Measurements from ENCODE around the gene FBXL13.
"Not testable (repeated sequence)": the region's sequence is repeated elsewhere in the genome, so short reads cannot be mapped to it uniquely, and the experiment has no call there.

FBXL13 gene

GRCh38 chr7:103037476-103037822, 37.1 kb downstream of the FBXL13 start:
- Histone ChIP-seq H3K9ac (ENCODE audit: low read depth in 1 of 2, low read length in 2 of 2) (no peak overlapping the region), H3K27me3 (ENCODE audit: control insufficient read depth in 1 of 2, insufficient read depth in 2 of 2, low read length in 2 of 2) (no peaks in the 10 kb centered on the region), H3K4me3 (ENCODE audit: low read depth in 1 of 2, low read length in 2 of 2) (no peak overlapping the region), H3K9me3 (ENCODE audit: control insufficient read depth in 1 of 2, low read length in 2 of 2) (no peaks in the 10 kb centered on the region), H3K4me1 (ENCODE audit: control insufficient read depth in 1 of 2, insufficient read depth in 2 of 2, low read length in 2 of 2) (no peaks in the 10 kb centered on the region), H3K27ac (ENCODE audit: low read depth, low read length) (no peak overlapping the region), H3K36me3 (ENCODE audit: control insufficient read depth in 1 of 2, insufficient read depth in 2 of 2, low read length in 2 of 2) (no peaks in the 10 kb centered on the region)

- H3K4me3 ChIP-seq (ENCODE audit: low read depth in 1 of 2, low read length in 2 of 2); H3K9ac ChIP-seq (ENCODE audit: low read depth in 1 of 2, low read length in 2 of 2); H3K4me1 ChIP-seq (ENCODE audit: control insufficient read depth in 1 of 2, insufficient read depth in 2 of 2, low read length in 2 of 2); H3K27me3 ChIP-seq (ENCODE audit: control insufficient read depth in 1 of 2, insufficient read depth in 2 of 2, low read length in 2 of 2); H3K36me3 ChIP-seq (ENCODE audit: control insufficient read depth in 1 of 2, insufficient read depth in 2 of 2, low read length in 2 of 2); H3K9me3 ChIP-seq (ENCODE audit: control insufficient read depth in 1 of 2, low read length in 2 of 2); H3K27ac ChIP-seq (ENCODE audit: low read depth, low read length): not testable (repeated sequence)
Measured at GRCh38 chr7:103034318-103034717, 40.3 kb downstream of the FBXL13 start.

- Histone ChIP-seq H3K27me3 (ENCODE audit: control insufficient read depth in 1 of 2, insufficient read depth in 2 of 2, low read length in 2 of 2) (no peaks in the 10 kb centered on the region), H3K27ac (ENCODE audit: low read depth, low read length) (no peak overlapping the region), H3K4me1 (ENCODE audit: control insufficient read depth in 1 of 2, insufficient read depth in 2 of 2, low read length in 2 of 2) (no peaks in the 10 kb centered on the region), H3K9ac (ENCODE audit: low read depth in 1 of 2, low read length in 2 of 2) (no peak overlapping the region), H3K4me3 (ENCODE audit: low read depth in 1 of 2, low read length in 2 of 2) (no peak overlapping the region), H3K36me3 (ENCODE audit: control insufficient read depth in 1 of 2, insufficient read depth in 2 of 2, low read length in 2 of 2) (no peaks in the 10 kb centered on the region), H3K9me3 (ENCODE audit: control insufficient read depth in 1 of 2, low read length in 2 of 2) (no peaks in the 10 kb centered on the region)
Measured at GRCh38 chr7:103031781-103032180, 42.8 kb downstream of the FBXL13 start.

- no peak overlapping the region for H3K9ac ChIP-seq (ENCODE audit: low read depth in 1 of 2, low read length in 2 of 2)
- no peaks in the 10 kb centered on the region for H3K9me3 ChIP-seq (ENCODE audit: control insufficient read depth in 1 of 2, low read length in 2 of 2)
- H3K36me3 ChIP-seq (ENCODE audit: control insufficient read depth in 1 of 2, insufficient read depth in 2 of 2, low read length in 2 of 2): no peaks in the 10 kb centered on the region
- no peak overlapping the region for H3K27ac ChIP-seq (ENCODE audit: low read depth, low read length)
- H3K27me3 ChIP-seq (ENCODE audit: control insufficient read depth in 1 of 2, insufficient read depth in 2 of 2, low read length in 2 of 2): no peaks in the 10 kb centered on the region
- H3K4me1 ChIP-seq (ENCODE audit: control insufficient read depth in 1 of 2, insufficient read depth in 2 of 2, low read length in 2 of 2): no peaks in the 10 kb centered on the region
- no peak overlapping the region for H3K4me3 ChIP-seq (ENCODE audit: low read depth in 1 of 2, low read length in 2 of 2)
Measured at GRCh38 chr7:103031024-103031423, 43.6 kb downstream of the FBXL13 start.

- Histone ChIP-seq H3K27me3 (ENCODE audit: control insufficient read depth in 1 of 2, insufficient read depth in 2 of 2, low read length in 2 of 2) (no peaks in the 10 kb centered on the region), H3K4me1 (ENCODE audit: control insufficient read depth in 1 of 2, insufficient read depth in 2 of 2, low read length in 2 of 2) (no peaks in the 10 kb centered on the region), H3K9ac (ENCODE audit: low read depth in 1 of 2, low read length in 2 of 2) (no peak overlapping the region), H3K9me3 (ENCODE audit: control insufficient read depth in 1 of 2, low read length in 2 of 2) (no peaks in the 10 kb centered on the region), H3K4me3 (ENCODE audit: low read depth in 1 of 2, low read length in 2 of 2) (no peak overlapping the region), H3K36me3 (ENCODE audit: control insufficient read depth in 1 of 2, insufficient read depth in 2 of 2, low read length in 2 of 2) (no peaks in the 10 kb centered on the region), H3K27ac (ENCODE audit: low read depth, low read length) (no peak overlapping the region)
Measured at GRCh38 chr7:103025341-103025740, 49.3 kb downstream of the FBXL13 start.

GRCh38 chr7:103023578-103023977, 51.0 kb downstream of the FBXL13 start:
- not testable (repeated sequence) for H3K4me3 ChIP-seq (ENCODE audit: low read depth in 1 of 2, low read length in 2 of 2); H3K27ac ChIP-seq (ENCODE audit: low read depth, low read length); H3K9ac ChIP-seq (ENCODE audit: low read depth in 1 of 2, low read length in 2 of 2); H3K9me3 ChIP-seq (ENCODE audit: control insufficient read depth in 1 of 2, low read length in 2 of 2); H3K27me3 ChIP-seq (ENCODE audit: control insufficient read depth in 1 of 2, insufficient read depth in 2 of 2, low read length in 2 of 2); H3K4me1 ChIP-seq (ENCODE audit: control insufficient read depth in 1 of 2, insufficient read depth in 2 of 2, low read length in 2 of 2); H3K36me3 ChIP-seq (ENCODE audit: control insufficient read depth in 1 of 2, insufficient read depth in 2 of 2, low read length in 2 of 2)

- not testable (repeated sequence) for H3K27ac ChIP-seq (ENCODE audit: low read depth, low read length); H3K27me3 ChIP-seq (ENCODE audit: control insufficient read depth in 1 of 2, insufficient read depth in 2 of 2, low read length in 2 of 2); H3K4me3 ChIP-seq (ENCODE audit: low read depth in 1 of 2, low read length in 2 of 2); H3K4me1 ChIP-seq (ENCODE audit: control insufficient read depth in 1 of 2, insufficient read depth in 2 of 2, low read length in 2 of 2); H3K36me3 ChIP-seq (ENCODE audit: control insufficient read depth in 1 of 2, insufficient read depth in 2 of 2, low read length in 2 of 2); H3K9ac ChIP-seq (ENCODE audit: low read depth in 1 of 2, low read length in 2 of 2); H3K9me3 ChIP-seq (ENCODE audit: control insufficient read depth in 1 of 2, low read length in 2 of 2)
Measured at GRCh38 chr7:103021490-103021889, 53.1 kb downstream of the FBXL13 start.

GRCh38 chr7:103020876-103021275, 53.7 kb downstream of the FBXL13 start:
- not testable (repeated sequence) for H3K27me3 ChIP-seq (ENCODE audit: control insufficient read depth in 1 of 2, insufficient read depth in 2 of 2, low read length in 2 of 2); H3K9ac ChIP-seq (ENCODE audit: low read depth in 1 of 2, low read length in 2 of 2); H3K9me3 ChIP-seq (ENCODE audit: control insufficient read depth in 1 of 2, low read length in 2 of 2); H3K4me3 ChIP-seq (ENCODE audit: low read depth in 1 of 2, low read length in 2 of 2); H3K4me1 ChIP-seq (ENCODE audit: control insufficient read depth in 1 of 2, insufficient read depth in 2 of 2, low read length in 2 of 2); H3K27ac ChIP-seq (ENCODE audit: low read depth, low read length); H3K36me3 ChIP-seq (ENCODE audit: control insufficient read depth in 1 of 2, insufficient read depth in 2 of 2, low read length in 2 of 2)

GRCh38 chr7:103018295-103018694, 56.3 kb downstream of the FBXL13 start:
- not testable (repeated sequence) for H3K9me3 ChIP-seq (ENCODE audit: control insufficient read depth in 1 of 2, low read length in 2 of 2); H3K27me3 ChIP-seq (ENCODE audit: control insufficient read depth in 1 of 2, insufficient read depth in 2 of 2, low read length in 2 of 2); H3K9ac ChIP-seq (ENCODE audit: low read depth in 1 of 2, low read length in 2 of 2); H3K36me3 ChIP-seq (ENCODE audit: control insufficient read depth in 1 of 2, insufficient read depth in 2 of 2, low read length in 2 of 2); H3K4me1 ChIP-seq (ENCODE audit: control insufficient read depth in 1 of 2, insufficient read depth in 2 of 2, low read length in 2 of 2); H3K27ac ChIP-seq (ENCODE audit: low read depth, low read length); H3K4me3 ChIP-seq (ENCODE audit: low read depth in 1 of 2, low read length in 2 of 2)

- Histone ChIP-seq H3K27ac (ENCODE audit: low read depth, low read length) (no peak overlapping the region), H3K36me3 (ENCODE audit: control insufficient read depth in 1 of 2, insufficient read depth in 2 of 2, low read length in 2 of 2) (no peaks in the 10 kb centered on the region), H3K9ac (ENCODE audit: low read depth in 1 of 2, low read length in 2 of 2) (no peak overlapping the region), H3K9me3 (ENCODE audit: control insufficient read depth in 1 of 2, low read length in 2 of 2) (no peaks in the 10 kb centered on the region), H3K27me3 (ENCODE audit: control insufficient read depth in 1 of 2, insufficient read depth in 2 of 2, low read length in 2 of 2) (no peaks in the 10 kb centered on the region), H3K4me1 (ENCODE audit: control insufficient read depth in 1 of 2, insufficient read depth in 2 of 2, low read length in 2 of 2) (no peaks in the 10 kb centered on the region), H3K4me3 (ENCODE audit: low read depth in 1 of 2, low read length in 2 of 2) (no peak overlapping the region)
Measured at GRCh38 chr7:103011650-103012049, 62.9 kb downstream of the FBXL13 start.

GRCh38 chr7:103010211-103010610, 64.4 kb downstream of the FBXL13 start:
- no peak overlapping the region for H3K4me3 ChIP-seq (ENCODE audit: low read depth in 1 of 2, low read length in 2 of 2)
- no peak overlapping the region for H3K27ac ChIP-seq (ENCODE audit: low read depth, low read length)
- H3K4me1 ChIP-seq (ENCODE audit: control insufficient read depth in 1 of 2, insufficient read depth in 2 of 2, low read length in 2 of 2): no peaks in the 10 kb centered on the region
- H3K27me3 ChIP-seq (ENCODE audit: control insufficient read depth in 1 of 2, insufficient read depth in 2 of 2, low read length in 2 of 2): no peaks in the 10 kb centered on the region
- H3K36me3 ChIP-seq (ENCODE audit: control insufficient read depth in 1 of 2, insufficient read depth in 2 of 2, low read length in 2 of 2): no peaks in the 10 kb centered on the region
- H3K9ac ChIP-seq (ENCODE audit: low read depth in 1 of 2, low read length in 2 of 2): no peak overlapping the region
- no peaks in the 10 kb centered on the region for H3K9me3 ChIP-seq (ENCODE audit: control insufficient read depth in 1 of 2, low read length in 2 of 2)

Data from duodenal mucosa (tissue), 2 donors.